Endothelial cell of umbilical vein (primary cell): ENCODE measurements around the gene ACYP2. TPM values are rescaled to one million over a fixed set of nuclear protein-coding genes. Genes with fewer than 3 reads are reported as not detected.

Experiments used
- BruUV-seq: library from RNA; stranded (reverse); fragments of 400-500 nt; replicated peaks from 2 replicates; lab custom pipeline; 2021; lab: Mats Ljungman, UMichigan
- CTCF ChIA-PET: fragments of 300-600, 350-600 bp; sonication (Branson Sonifier 250); formaldehyde crosslinking; loops from one replicate; lab custom pipeline; 2021; ENCODE audit warnings: antibody characterized with exemption, inconsistent platforms; lab: Charles Lee
- POLR2A ChIA-PET: fragments of 300-600, 350-600 bp; sonication (Branson Sonifier 250); formaldehyde crosslinking; loops from one replicate; lab custom pipeline; 2021; ENCODE audit warnings: antibody characterized with exemption, inconsistent platforms; lab: Charles Lee
- DNase-seq: peaks from one replicate; pipeline ENCODE4 v3.0.0-alpha.2; 2011; ENCODE audit warnings: low read depth, low spot score
- FAIRE-seq: peaks from 2 replicates; lab custom pipeline; 2011; peaks lifted over from hg19 to GRCh38; lab: Jason Lieb, UNC
- H2AFZ ChIP-seq: 2 replicates; pipeline ENCODE4 v1.6.0; 2012; ENCODE audit warnings: low read depth, low read length, control low read depth, inconsistent platforms
- H3K27ac ChIP-seq: 2 replicates; pipeline ENCODE4 v1.5.1; 2011; ENCODE audit warnings: low read depth, mild to moderate bottlenecking, control low read depth, low read length, moderate library complexity; ENCODE audit not compliant: insufficient read depth
- H3K27me3 ChIP-seq, 2 experiments: 2 replicates each; pipeline versions ENCODE4 v1.6.0 to v1.6.1; 2011; ENCODE audit warnings: low read length in 2 of 2, mixed read lengths in 1 of 2; ENCODE audit not compliant: control insufficient read depth in 2 of 2, insufficient read depth in 2 of 2
- H3K36me3 ChIP-seq, 2 experiments: 2 replicates in 1 of 2; 3 replicates in 1 of 2; pipeline ENCODE4 v1.5.1; 2011; ENCODE audit warnings: low read length in 2 of 2, mild to moderate bottlenecking in 1 of 2, moderate library complexity in 1 of 2; ENCODE audit not compliant: control insufficient read depth in 2 of 2, insufficient read depth in 2 of 2; ENCODE audit errors: extremely low read depth in 1 of 2
- H3K4me1 ChIP-seq: 3 replicates; pipeline ENCODE4 v1.5.1; 2011; ENCODE audit warnings: mild to moderate bottlenecking, low read length; ENCODE audit not compliant: control insufficient read depth, insufficient read depth; ENCODE audit errors: extremely low read depth
- H3K4me2 ChIP-seq: 2 replicates; pipeline ENCODE4 v1.6.1; 2011; ENCODE audit warnings: low read length, control low read depth, mixed read lengths; ENCODE audit not compliant: insufficient read depth
- H3K4me3 ChIP-seq, 3 experiments: fragments of 200-600 bp in 1 of 3; sonication (generic), shearing (Covaris generic) in 1 of 3; replicated peaks in 1 of 3; 2 replicates each; pipeline ENCODE4 v1.5.1; 2011 to 2016; ENCODE audit warnings: control low read depth in 3 of 3, low read length in 3 of 3, mild to moderate bottlenecking in 2 of 3, inconsistent platforms in 1 of 3, low read depth in 1 of 3, moderate library complexity in 1 of 3; ENCODE audit not compliant: insufficient read depth in 1 of 3
- H3K79me2 ChIP-seq: 2 replicates; pipeline ENCODE4 v1.6.0; 2012; ENCODE audit warnings: low read length, inconsistent platforms; ENCODE audit not compliant: control insufficient read depth, insufficient read depth
- H3K9ac ChIP-seq: replicated peaks from 2 replicates; pipeline ENCODE3; 2011; ENCODE audit warnings: low read length, control low read depth; ENCODE audit not compliant: insufficient read depth; ENCODE audit errors: extremely low read depth
- H3K9me1 ChIP-seq: replicated peaks from 3 replicates; pipeline ENCODE4 v1.6.0; 2011; ENCODE audit warnings: mild to moderate bottlenecking, low read length; ENCODE audit not compliant: control insufficient read depth, insufficient read depth; ENCODE audit errors: extremely low read depth
- H3K9me3 ChIP-seq: replicated peaks from 2 replicates; pipeline ENCODE4 v1.5.1; 2012; ENCODE audit warnings: low read length, inconsistent platforms; ENCODE audit not compliant: control insufficient read depth, insufficient read depth
- H4K20me1 ChIP-seq: replicated peaks from 2 replicates; pipeline ENCODE3; 2011; ENCODE audit warnings: mild to moderate bottlenecking, low read length; ENCODE audit not compliant: control insufficient read depth, insufficient read depth; ENCODE audit errors: extremely low read depth
- EZH2 ChIP-seq: IDR thresholded peaks from 2 replicates; pipeline ENCODE4 v1.6.1; 2012; ENCODE audit warnings: borderline replicate concordance, low read depth, mild to moderate bottlenecking, moderate library complexity, low read length, inconsistent platforms; ENCODE audit not compliant: severe bottlenecking
- FOS ChIP-seq: IDR thresholded peaks from 2 replicates; pipeline ENCODE4 v1.6.1; 2011; ENCODE audit warnings: mild to moderate bottlenecking, low read length, moderate library complexity, borderline replicate concordance; ENCODE audit not compliant: insufficient read depth
- GATA2 ChIP-seq: IDR thresholded peaks from 2 replicates; pipeline ENCODE4 v1.7.0; 2011; ENCODE audit warnings: low read depth, mild to moderate bottlenecking, moderate library complexity, mixed read lengths, low read length; ENCODE audit not compliant: insufficient read length, insufficient read depth
- JUN ChIP-seq: IDR thresholded peaks from 2 replicates; pipeline ENCODE4 v1.6.1; 2011; ENCODE audit warnings: borderline replicate concordance, low read depth; ENCODE audit not compliant: insufficient read length, insufficient read depth
- MYC ChIP-seq: IDR thresholded peaks from one replicate; pipeline ENCODE4 v1.6.1; 2011; ENCODE audit warnings: mild to moderate bottlenecking, low read depth, low read length
- POLR2A ChIP-seq: IDR thresholded peaks from 2 replicates; pipeline ENCODE4 v1.6.1; 2012; ENCODE audit warnings: low read depth, mild to moderate bottlenecking, control low read depth, low read length
- POLR2AphosphoS5 ChIP-seq: IDR thresholded peaks from 2 replicates; pipeline ENCODE4 v1.6.1; 2012; ENCODE audit warnings: low read depth, mild to moderate bottlenecking, control low read depth, low read length, moderate library complexity; ENCODE audit not compliant: insufficient read depth
- dilution Hi-C: fragments of 300-500 bp; cut with MboI; formaldehyde crosslinking; loops from one replicate; pipeline ENCODE4 v1.15.0; 2019; ENCODE audit warnings: low sequenced_read_pairs; ENCODE audit not compliant: extremely low pct_ligation_motif_present
- intact Hi-C: fragments of 100-400 bp; cut with micrococcal nuclease; formaldehyde crosslinking; loops from one replicate; pipeline ENCODE4 v1.10.0; 2022
- polyA plus RNA-seq, 4 experiments: library from polyadenylated mRNA; depleted of rRNA in 3 of 4; stranded (reverse) in 3 of 4; unstranded in 1 of 4; fragments of >200 nt; gene quantifications; 2 replicates each; pipeline versions ENCODE4 v1.2.1 to v1.2.3, GENCODE V29; 2011 to 2012; ENCODE audit warnings: missing spikeins in 1 of 4
- total RNA-seq: library from RNA; stranded (reverse); gene quantifications from 2 replicates; pipeline ENCODE4 v1.2.3, GENCODE V29; 2021
- TF ChIP-seq, protein P1 (sequence below), 2 donors: IDR thresholded peaks; 1 replicate in 1 of 2; 2 replicates in 1 of 2; pipeline ENCODE4 v1.5.1; 2011; ENCODE audit warnings: low read length in 2 of 2, mild to moderate bottlenecking in 2 of 2, moderate library complexity in 2 of 2, control low read depth in 1 of 2, inconsistent platforms in 1 of 2, low read depth in 1 of 2; ENCODE audit not compliant: insufficient read depth in 1 of 2; ENCODE audit errors: extremely low read depth in 1 of 2
- TF ChIP-seq, protein P2 (sequence below): IDR thresholded peaks from 2 replicates; pipeline ENCODE4 v1.6.1; 2011; ENCODE audit not compliant: insufficient read depth, insufficient read length

The ACYP2 gene
- total and polyA plus RNA-seq, 2 donors (not counting 3 experiments of a cell fraction or from before 2014, with no cell fraction given) = 3.9 to 7.9 TPM

DNA sequence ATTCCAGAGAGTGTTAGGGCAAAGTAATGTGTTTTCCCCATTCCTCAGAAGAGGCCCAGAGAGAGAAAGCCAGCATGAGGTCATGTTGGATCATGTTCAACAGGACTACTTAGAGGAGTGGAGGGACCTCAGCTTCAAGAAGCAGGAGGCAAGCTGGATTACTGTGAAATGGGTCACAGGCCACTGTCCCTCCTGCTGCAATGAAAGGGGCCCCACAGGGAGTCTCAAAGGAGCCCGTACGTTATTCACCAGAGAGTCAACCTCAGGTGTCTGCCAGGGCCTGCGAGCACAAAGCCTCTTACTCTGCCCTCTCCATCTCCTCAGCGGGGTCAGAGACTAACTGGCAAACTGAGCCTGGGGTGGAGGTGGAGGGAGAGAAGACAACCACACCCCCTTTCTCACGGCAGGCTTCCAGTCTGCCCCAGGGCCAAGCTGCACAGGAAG lies 27.2 kb upstream of the ACYP2 start:
- H3K4me2 ChIP-seq = no peak overlapping the region
- no peaks in the 10 kb centered on the region for H3K79me2 ChIP-seq
- peaks cover 0 to 2% of the 10 kb centered on the region in 2 experiments for H3K27me3 ChIP-seq
- intact Hi-C loops (no loop called here), dilution Hi-C loops (no loop called here)
- no peaks in the 10 kb centered on the region for H3K9me3 ChIP-seq
- ChIA-PET POLR2A (no interaction called here), CTCF (interaction anchor here (0.6 kb wide), 1 partner anchor 63 kb away, joined by 3 read pairs; no protein-coding TSS in a partner anchor)
- BruUV-seq = no TSS peak
- no peak for DNase-seq
- no peak overlapping the region for H3K27ac ChIP-seq
- FAIRE-seq = no peak
- no peaks in the 10 kb centered on the region for H3K36me3 ChIP-seq
- no peaks in the 10 kb centered on the region for H4K20me1 ChIP-seq
- no peaks in the 10 kb centered on the region for H3K9me1 ChIP-seq
- H3K4me3 ChIP-seq = no peak overlapping the region
- TF ChIP-seq, protein P1, sequence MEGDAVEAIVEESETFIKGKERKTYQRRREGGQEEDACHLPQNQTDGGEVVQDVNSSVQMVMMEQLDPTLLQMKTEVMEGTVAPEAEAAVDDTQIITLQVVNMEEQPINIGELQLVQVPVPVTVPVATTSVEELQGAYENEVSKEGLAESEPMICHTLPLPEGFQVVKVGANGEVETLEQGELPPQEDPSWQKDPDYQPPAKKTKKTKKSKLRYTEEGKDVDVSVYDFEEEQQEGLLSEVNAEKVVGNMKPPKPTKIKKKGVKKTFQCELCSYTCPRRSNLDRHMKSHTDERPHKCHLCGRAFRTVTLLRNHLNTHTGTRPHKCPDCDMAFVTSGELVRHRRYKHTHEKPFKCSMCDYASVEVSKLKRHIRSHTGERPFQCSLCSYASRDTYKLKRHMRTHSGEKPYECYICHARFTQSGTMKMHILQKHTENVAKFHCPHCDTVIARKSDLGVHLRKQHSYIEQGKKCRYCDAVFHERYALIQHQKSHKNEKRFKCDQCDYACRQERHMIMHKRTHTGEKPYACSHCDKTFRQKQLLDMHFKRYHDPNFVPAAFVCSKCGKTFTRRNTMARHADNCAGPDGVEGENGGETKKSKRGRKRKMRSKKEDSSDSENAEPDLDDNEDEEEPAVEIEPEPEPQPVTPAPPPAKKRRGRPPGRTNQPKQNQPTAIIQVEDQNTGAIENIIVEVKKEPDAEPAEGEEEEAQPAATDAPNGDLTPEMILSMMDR (IDR thresholded peaks at IDR 0.05; ENCODE audit: extremely low read depth in 1 of 2, insufficient read depth in 1 of 2, low read depth in 1 of 2, low read length in 2 of 2) = no peak
- TF ChIP-seq JUN = no peak
- TF ChIP-seq POLR2AphosphoS5 = no peak
- TF ChIP-seq, protein P2, sequence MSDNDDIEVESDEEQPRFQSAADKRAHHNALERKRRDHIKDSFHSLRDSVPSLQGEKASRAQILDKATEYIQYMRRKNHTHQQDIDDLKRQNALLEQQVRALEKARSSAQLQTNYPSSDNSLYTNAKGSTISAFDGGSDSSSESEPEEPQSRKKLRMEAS = no peak
- TF ChIP-seq MYC = no peak
- TF ChIP-seq FOS = no peak
- TF ChIP-seq GATA2 = no peak
- no peak for TF ChIP-seq POLR2A
- no peak for TF ChIP-seq EZH2
- no peak overlapping the region for H2AFZ ChIP-seq
- no peaks in the 10 kb centered on the region for H3K4me1 ChIP-seq
- no peak overlapping the region for H3K9ac ChIP-seq
